Activated CD8-positive, alpha-beta memory T cell treated with anti-CD3 and anti-CD28 coated beads, Interleukin-2, amount 50 U/mL, for 4 hours (primary cell): ENCODE results near the gene GPR173.

Source experiments
- DNase-seq: peaks from one replicate; pipeline ENCODE4 v3.0.0-alpha.2; 2020

GPR173 gene

GRCh38 chrX:53048169-53049126, at the start of gene GPR173:
GPR173 (plus strand) TSS chrX:53048789; CDS start chrX:53076622, 27,833 bp downstream.
- DNase-seq: no peak

GRCh38 chrX:53000447-53001135, 48.0 kb upstream of the GPR173 start:
- DNase-seq: no peak

- no peak for DNase-seq
Observed at GRCh38 chrX:53001958-53002357, 46.6 kb upstream of the GPR173 start.

- no peak for DNase-seq
Observed at GRCh38 chrX:53003111-53003510, 45.5 kb upstream of the GPR173 start.

- no peak for DNase-seq
Observed at GRCh38 chrX:53004038-53004437, 44.6 kb upstream of the GPR173 start.

- DNase-seq: no peak
Observed at GRCh38 chrX:53004811-53005210, 43.8 kb upstream of the GPR173 start.

- no peak for DNase-seq
Observed at GRCh38 chrX:53005327-53005726, 43.3 kb upstream of the GPR173 start.

GRCh38 chrX:53009032-53009431, 39.6 kb upstream of the GPR173 start:
- DNase-seq: no peak

GRCh38 chrX:53013291-53013690, 35.3 kb upstream of the GPR173 start:
- DNase-seq: no peak

GRCh38 chrX:53018627-53019026, 30.0 kb upstream of the GPR173 start:
- no peak for DNase-seq

GRCh38 chrX:53022381-53022780, 26.2 kb upstream of the GPR173 start:
- no peak for DNase-seq

GRCh38 chrX:53028678-53029077, 19.9 kb upstream of the GPR173 start:
- no peak for DNase-seq

GRCh38 chrX:53031380-53031779, 17.2 kb upstream of the GPR173 start:
- no peak for DNase-seq

GRCh38 chrX:53036149-53036548, 12.4 kb upstream of the GPR173 start:
- DNase-seq: no peak

- no peak for DNase-seq
Observed at GRCh38 chrX:53039236-53039635, 9.4 kb upstream of the GPR173 start.

GRCh38 chrX:53044995-53045394, 3.6 kb upstream of the GPR173 start:
- no peak for DNase-seq

GRCh38 chrX:53047228-53047627, 1.4 kb upstream of the GPR173 start:
- no peak for DNase-seq

GRCh38 chrX:53049127-53049517, 533 bp downstream of the GPR173 start:
- no peak for DNase-seq

GRCh38 chrX:53050841-53051240, 2.3 kb downstream of the GPR173 start:
- no peak for DNase-seq

GRCh38 chrX:53055244-53055849, 6.8 kb downstream of the GPR173 start:
- no peak for DNase-seq

- no peak for DNase-seq
Observed at GRCh38 chrX:53056292-53056691, 7.7 kb downstream of the GPR173 start.

- DNase-seq: no peak
Observed at GRCh38 chrX:53065104-53065503, 16.5 kb downstream of the GPR173 start.

- no peak for DNase-seq
Observed at GRCh38 chrX:53071064-53071463, 22.5 kb downstream of the GPR173 start.
